ENCODE results near the gene DEFB112.

Gene DEFB112

GRCh38 chr6:50049829-50050228 is at the start of gene DEFB112:
TSS of gene DEFB112 (minus strand) at chr6:50049929. CDS start at chr6:50049869, 60 bp downstream.
- no peak for DNase-seq (ENCODE audit: low spot score)

- no peak for DNase-seq (ENCODE audit: low spot score)
These were observed 48.9 kb upstream of the DEFB112 start for GRCh38 chr6:50098641-50098993.

GRCh38 chr6:50097966-50098640 is 48.4 kb upstream of the DEFB112 start:
- no peak for DNase-seq (ENCODE audit: low spot score)

GRCh38 chr6:50096296-50096695 is 46.6 kb upstream of the DEFB112 start:
- no peak for DNase-seq (ENCODE audit: low spot score)

GRCh38 chr6:50093938-50094272 is 44.2 kb upstream of the DEFB112 start:
- DNase-seq (ENCODE audit: low spot score) = no peak

- no peak for DNase-seq (ENCODE audit: low spot score)
These were observed 43.6 kb upstream of the DEFB112 start for GRCh38 chr6:50093116-50093937.

- no peak for DNase-seq (ENCODE audit: low spot score)
These were observed 41.9 kb upstream of the DEFB112 start for GRCh38 chr6:50091641-50092040.

- DNase-seq (ENCODE audit: low spot score) = no peak
These were observed 40.2 kb upstream of the DEFB112 start for GRCh38 chr6:50089911-50090310.

GRCh38 chr6:50087231-50087954 is 37.7 kb upstream of the DEFB112 start:
- DNase-seq (ENCODE audit: low spot score) = no peak

- no peak for DNase-seq (ENCODE audit: low spot score)
These were observed 27.7 kb upstream of the DEFB112 start for GRCh38 chr6:50077385-50077784.

- DNase-seq (ENCODE audit: low spot score) = no peak
These were observed 26.7 kb upstream of the DEFB112 start for GRCh38 chr6:50076431-50076830.

- no peak for DNase-seq (ENCODE audit: low spot score)
These were observed 22.2 kb upstream of the DEFB112 start for GRCh38 chr6:50071921-50072320.

GRCh38 chr6:50070101-50070500 is 20.4 kb upstream of the DEFB112 start:
- DNase-seq (ENCODE audit: low spot score) = no peak

GRCh38 chr6:50062051-50062450 is 12.3 kb upstream of the DEFB112 start:
- no peak for DNase-seq (ENCODE audit: low spot score)

GRCh38 chr6:50056242-50056641 is 6.5 kb upstream of the DEFB112 start:
- DNase-seq (ENCODE audit: low spot score) = no peak

GRCh38 chr6:50047026-50047425 is 2.7 kb downstream of the DEFB112 start:
- DNase-seq (ENCODE audit: low spot score) = no peak

- no peak for DNase-seq (ENCODE audit: low spot score)
These were observed 18.8 kb downstream of the DEFB112 start for GRCh38 chr6:50030777-50031562.

- DNase-seq (ENCODE audit: low spot score) = no peak
These were observed 19.4 kb downstream of the DEFB112 start for GRCh38 chr6:50030350-50030749.

- DNase-seq (ENCODE audit: low spot score) = no peak
These were observed 24.5 kb downstream of the DEFB112 start for GRCh38 chr6:50025258-50025657.

- no peak for DNase-seq (ENCODE audit: low spot score)
These were observed 27.8 kb downstream of the DEFB112 start, which contains the start of gene DEFB110 for GRCh38 chr6:50021894-50022293. TSS of gene DEFB110 (minus strand) at chr6:50021994. CDS start at chr6:50021935, 59 bp downstream.

- DNase-seq (ENCODE audit: low spot score) = peak; percentile 36
These were observed 41.9 kb downstream of the DEFB112 start for GRCh38 chr6:50007819-50008218.

- DNase-seq (ENCODE audit: low spot score) = no peak
These were observed 46.6 kb downstream of the DEFB112 start for GRCh38 chr6:50003139-50003538.

Data from putamen (tissue), 1 donor.